HG02885 (cell line): ENCODE results near the gene BMPR2.
"Not testable (repeated sequence)": the region's sequence is repeated elsewhere in the genome, so short reads cannot be mapped to it uniquely, and the experiment has no call there.

Experiments
- ATAC-seq: cut with Tn5 transposase; IDR thresholded peaks from one replicate; pipeline ENCODE4 v1.9.1; 2021; ENCODE audit warnings: mild to moderate bottlenecking; ENCODE audit not compliant: unreplicated experiment, poor library complexity

BMPR2 gene

GRCh38 chr2:202514732-202515131 is 138.6 kb downstream of the BMPR2 start:
- no peak for ATAC-seq

- ATAC-seq, result no peak
Observed at GRCh38 chr2:202519453-202519852, 143.3 kb downstream of the BMPR2 start.

GRCh38 chr2:202521470-202521869 is 145.3 kb downstream of the BMPR2 start:
- ATAC-seq, result no peak

DNA sequence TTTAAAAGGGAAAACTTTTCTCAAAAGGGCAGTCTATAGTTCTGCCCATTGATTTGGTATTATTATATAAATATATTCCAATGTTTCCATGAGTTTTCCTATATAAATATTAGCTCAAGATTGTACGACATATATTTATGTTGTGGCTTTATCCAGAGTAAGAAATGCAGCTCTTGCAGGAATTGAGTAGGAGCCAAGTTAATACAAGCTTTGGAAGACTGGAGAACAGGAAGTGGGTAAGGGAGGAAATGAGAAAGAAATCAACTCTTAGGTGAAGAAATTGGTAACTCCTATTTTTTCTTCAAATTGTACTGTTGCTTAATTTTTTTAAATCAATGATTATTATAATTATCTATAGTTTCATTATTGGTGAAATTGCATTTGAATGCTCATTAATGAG is 153.3 kb downstream of the BMPR2 start:
- ATAC-seq, result no peak

GRCh38 chr2:202530038-202530437 is 153.9 kb downstream of the BMPR2 start:
- ATAC-seq, result no peak

- not testable (repeated sequence) for ATAC-seq
Observed at GRCh38 chr2:202535290-202535689, 159.2 kb downstream of the BMPR2 start.

GRCh38 chr2:202541137-202541536 is 165.0 kb downstream of the BMPR2 start:
- no peak for ATAC-seq

GRCh38 chr2:202542142-202542541 is 166.0 kb downstream of the BMPR2 start:
- ATAC-seq, result no peak

- ATAC-seq, result peak; percentile 58
Observed at GRCh38 chr2:202545523-202545922, 169.4 kb downstream of the BMPR2 start.

DNA sequence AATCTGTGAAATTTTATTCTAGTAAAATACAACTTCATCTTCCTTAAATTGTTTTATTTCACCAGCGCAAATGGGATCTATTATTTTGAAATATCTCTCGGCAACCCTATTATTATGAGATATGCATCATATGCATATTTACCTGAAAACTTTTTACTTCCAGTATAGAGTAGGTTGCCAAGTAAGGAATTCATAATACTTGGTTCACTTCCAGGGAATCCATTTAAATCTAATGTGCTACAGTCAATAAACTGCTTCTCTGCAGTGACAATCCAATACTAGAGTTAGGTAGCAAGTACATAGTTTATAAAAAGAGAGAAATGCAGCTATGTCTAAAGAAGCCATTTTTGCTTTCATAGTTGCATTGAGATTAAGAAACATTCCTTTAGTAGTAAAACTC is 169.8 kb downstream of the BMPR2 start:
- ATAC-seq, result no peak

DNA sequence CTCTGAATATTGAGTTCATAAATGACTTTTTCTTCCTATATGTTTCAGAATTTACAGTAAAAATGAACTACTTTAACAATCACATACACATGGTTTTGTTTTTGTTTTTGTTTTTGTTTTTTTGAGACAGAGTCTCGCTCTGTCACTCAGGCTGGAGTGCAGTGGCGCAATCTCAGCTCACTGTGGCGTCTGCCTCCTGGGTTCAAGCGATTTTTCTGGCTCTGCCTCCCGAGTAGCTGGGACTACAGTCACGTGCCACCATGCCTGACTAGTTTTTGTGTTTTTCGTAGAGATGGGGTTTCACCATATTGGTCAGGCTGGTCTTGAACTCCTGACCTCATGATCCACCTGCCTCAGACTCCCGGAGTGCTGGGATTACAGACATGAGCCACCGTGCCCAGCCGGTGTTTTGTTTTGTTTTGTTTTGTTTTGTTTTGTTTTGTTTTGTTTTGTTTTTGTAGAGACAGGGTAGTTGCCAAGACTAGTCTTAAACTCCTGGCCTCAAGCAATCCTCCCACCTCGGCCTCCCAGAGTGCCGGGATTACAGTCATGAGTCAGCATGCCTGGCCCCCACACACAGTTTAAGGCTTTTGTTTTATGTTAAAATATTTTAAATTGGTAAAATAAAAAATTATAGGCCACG is 170.5 kb downstream of the BMPR2 start:
- not testable (repeated sequence) for ATAC-seq

DNA sequence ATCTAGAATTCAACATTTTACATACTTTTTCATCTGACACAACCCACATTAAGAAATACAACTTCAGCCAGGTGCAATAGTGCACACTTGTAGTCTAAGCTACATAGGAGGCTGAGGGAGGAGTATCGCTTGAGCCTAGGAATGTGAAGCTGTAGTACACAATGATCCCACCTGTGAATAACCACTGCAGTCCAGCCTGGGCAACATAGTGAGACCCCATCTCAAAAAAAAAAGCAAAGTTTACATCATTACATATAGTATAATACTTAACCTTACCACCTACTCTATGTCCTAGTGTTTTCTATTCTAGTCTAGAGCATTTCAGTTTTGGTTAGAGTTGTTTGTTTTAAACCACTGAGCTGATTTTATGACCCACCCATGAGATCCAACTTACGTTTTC is 172.1 kb downstream of the BMPR2 start:
- no peak for ATAC-seq

DNA sequence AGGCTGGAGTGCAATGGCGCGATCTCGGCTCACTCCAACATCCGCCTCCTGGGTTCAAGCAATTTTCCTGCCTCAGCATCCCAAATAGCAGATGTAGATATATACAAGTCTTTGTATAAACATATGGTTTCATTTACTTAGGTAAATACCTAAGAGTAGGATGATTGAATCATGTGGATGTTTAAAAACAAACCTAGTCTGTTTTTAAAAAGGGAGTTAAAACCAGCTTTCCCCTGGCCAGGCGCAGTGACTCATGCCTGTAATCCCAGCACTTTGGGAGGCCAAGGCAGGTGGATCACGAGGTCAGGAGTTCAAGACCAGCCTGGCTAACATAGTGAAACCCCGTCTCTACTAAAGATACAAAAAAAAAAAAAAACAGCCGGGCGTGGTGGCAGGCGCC is 174.9 kb downstream of the BMPR2 start:
- ATAC-seq, result not testable (repeated sequence)

DNA sequence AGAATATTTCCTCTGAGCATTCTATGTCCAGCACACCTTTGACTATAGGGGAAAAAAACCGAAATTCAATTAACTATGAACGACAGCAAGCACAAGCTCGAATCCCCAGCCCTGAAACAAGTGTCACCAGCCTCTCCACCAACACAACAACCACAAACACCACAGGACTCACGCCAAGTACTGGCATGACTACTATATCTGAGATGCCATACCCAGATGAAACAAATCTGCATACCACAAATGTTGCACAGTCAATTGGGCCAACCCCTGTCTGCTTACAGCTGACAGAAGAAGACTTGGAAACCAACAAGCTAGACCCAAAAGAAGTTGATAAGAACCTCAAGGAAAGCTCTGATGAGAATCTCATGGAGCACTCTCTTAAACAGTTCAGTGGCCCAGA is 179.2 kb downstream of the BMPR2 start:
- no peak for ATAC-seq

- ATAC-seq, result no peak
Observed at GRCh38 chr2:202560200-202560599, 184.1 kb downstream of the BMPR2 start.

DNA sequence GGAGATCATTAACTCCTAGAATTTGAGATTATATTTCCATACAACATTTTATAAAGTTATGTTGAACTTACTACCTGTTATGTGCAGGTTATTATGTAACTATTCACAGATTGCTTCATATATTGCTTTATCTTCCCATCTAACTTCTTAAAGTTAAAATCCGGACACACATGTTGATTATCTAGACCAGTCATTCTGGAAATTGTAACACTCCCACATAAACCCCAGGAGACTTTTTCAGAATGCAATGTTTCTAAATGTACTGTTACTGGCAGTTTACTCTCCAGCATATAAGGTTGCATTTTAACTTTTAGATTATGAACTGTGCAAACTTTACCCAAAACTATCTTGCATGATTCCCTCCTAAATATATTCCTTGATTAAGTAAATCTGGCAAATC is 188.1 kb downstream of the BMPR2 start:
- no peak for ATAC-seq

DNA sequence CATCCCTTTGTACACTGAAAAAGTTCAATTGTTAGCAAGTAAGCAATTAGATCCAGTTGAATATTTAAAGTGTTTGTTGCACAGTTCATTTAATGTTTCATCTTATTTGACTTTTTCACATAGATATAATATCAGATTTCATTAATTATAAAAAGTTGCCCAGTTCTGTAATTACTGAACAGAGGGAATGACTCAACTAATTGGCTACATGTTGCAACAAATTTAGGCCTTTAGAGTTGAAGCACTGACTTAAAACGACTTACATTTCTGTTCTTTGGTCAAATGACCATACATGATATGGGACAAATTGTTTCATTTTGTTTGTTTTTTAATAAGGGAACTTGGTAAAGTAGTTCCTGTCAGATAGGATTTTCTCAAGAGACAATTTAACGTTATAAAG is 190.2 kb downstream of the BMPR2 start:
- ATAC-seq, result no peak

- no peak for ATAC-seq
Observed at GRCh38 chr2:202574541-202574940, 198.4 kb downstream of the BMPR2 start.

DNA sequence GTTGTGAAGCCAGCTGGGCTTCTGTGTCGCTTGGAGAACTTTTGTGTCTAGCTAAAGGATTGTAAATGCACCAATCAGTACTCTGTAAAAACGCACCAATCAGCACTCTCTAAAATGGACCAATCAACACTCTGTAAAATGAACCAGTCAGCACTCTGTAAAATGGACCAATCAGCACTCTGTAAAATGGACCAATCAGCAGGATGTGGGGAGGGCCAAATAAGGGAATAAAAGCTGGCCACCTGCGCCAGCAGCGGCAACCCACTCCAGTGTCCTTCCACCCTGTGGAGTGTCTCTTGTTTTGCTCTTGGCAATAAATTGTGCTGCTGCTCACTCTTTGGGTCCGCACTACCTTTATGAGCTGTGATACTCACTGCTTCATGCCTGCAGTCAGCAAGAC is 199.1 kb downstream of the BMPR2 start:
- not testable (repeated sequence) for ATAC-seq

DNA sequence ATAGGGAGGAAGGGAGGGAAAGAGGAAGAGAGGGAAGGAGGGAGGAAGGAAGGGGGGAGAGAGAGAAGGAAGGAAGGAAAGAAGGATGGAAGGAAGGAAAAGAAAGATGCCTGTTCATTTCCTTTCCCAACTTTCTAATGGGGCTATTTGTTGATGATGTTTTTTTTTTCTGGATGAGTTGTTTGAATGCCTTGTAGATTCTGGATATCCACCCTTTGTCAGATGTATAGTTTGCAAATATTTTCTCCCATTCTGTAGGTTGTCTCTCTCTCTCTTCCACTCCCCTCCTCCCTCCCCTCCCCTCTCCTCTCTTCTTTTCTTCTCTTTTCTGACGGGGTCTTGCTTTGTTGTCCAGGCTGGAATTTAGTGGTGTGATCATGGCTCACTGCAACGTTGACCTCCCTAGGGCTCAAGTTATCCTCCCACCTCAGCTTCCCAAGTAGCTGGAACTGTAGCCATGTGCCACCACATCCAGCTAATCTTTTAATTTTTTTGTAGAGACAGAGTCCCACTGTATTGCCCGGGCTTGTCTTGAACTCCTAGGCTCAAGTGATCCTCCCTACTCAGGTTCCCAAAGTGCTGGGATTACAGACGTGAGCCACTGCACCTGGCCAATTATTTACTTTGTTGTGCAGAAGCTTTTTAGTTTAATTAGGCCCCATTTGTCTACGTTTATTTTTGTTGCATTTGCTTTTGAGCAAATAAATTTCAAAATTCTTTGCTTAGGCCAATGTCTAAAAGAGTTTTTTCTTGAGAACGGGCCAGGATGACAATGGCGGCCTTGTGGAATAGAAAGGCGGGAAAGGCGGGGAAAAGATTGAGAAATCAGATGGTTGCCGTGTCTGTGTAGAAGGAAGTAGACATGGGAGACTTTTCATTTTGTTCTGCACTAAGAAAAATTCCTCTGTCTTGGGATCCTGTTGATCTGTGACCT is 201.4 kb downstream of the BMPR2 start:
- ATAC-seq, result no peak

GRCh38 chr2:202582846-202583245 is 206.7 kb downstream of the BMPR2 start:
- not testable (repeated sequence) for ATAC-seq
